Spleen (tissue), 7 donors: Measurements from ENCODE around the gene DCDC1.

Experiments
- CTCF ChIP-seq, 11 experiments: fragments of 200-600 bp in 7 of 11; fragments of 450-650 bp in 4 of 11; sonication (generic) in 4 of 11; IDR thresholded peaks in 8 of 11; conservative IDR thresholded peaks in 3 of 11; 1 replicate in 7 of 11; 2 replicates in 4 of 11; pipeline versions ENCODE4 v1.4.0 to v1.8.0; 2016 to 2021; ENCODE audit warnings: antibody characterized with exemption in 11 of 11, inconsistent platforms in 4 of 11, mild to moderate bottlenecking in 1 of 11
- POLR2AphosphoS5 ChIP-seq, 3 donors: sonication (generic); formaldehyde crosslinking; IDR thresholded peaks; one replicate each; pipeline ENCODE4 v1.5.1; 2017; ENCODE audit warnings: antibody characterized with exemption in 3 of 3
- donor health status: DM: no; HTN: no; CAD: no; lungs with moderate emphysema.
- donor health status: DM: no; HTN: no; CAD: no.
- donor health status: DM: no; HTN: no; CAD: no.

- TF ChIP-seq CTCF (IDR thresholded peaks at IDR 0.05 in 8 of 11, conservative IDR thresholded peaks at IDR 0.05 in 3 of 11), result no peak
- TF ChIP-seq POLR2AphosphoS5 (IDR thresholded peaks at IDR 0.05), result no peak
Observed at GRCh38 chr11:31267720-31268119, 101.8 kb downstream of the DCDC1 start.
